Keratinocyte (primary cell): ENCODE measurements around the gene IRF8. TPM values are rescaled to one million over a fixed set of nuclear protein-coding genes. Genes with fewer than 3 reads are reported as not detected.

Source experiments
- DNase-seq: peaks from one replicate; pipeline ENCODE4 v3.0.0-alpha.2; 2011; ENCODE audit warnings: low read depth, missing footprints, low spot score
- FAIRE-seq: peaks from 2 replicates; lab custom pipeline; 2011; peaks lifted over from hg19 to GRCh38; lab: Jason Lieb, UNC
- H2AFZ ChIP-seq: 2 replicates; pipeline ENCODE4 v1.6.0; 2012; ENCODE audit warnings: low read length, control low read depth, inconsistent platforms; ENCODE audit not compliant: control insufficient read depth
- H3K27ac ChIP-seq: 2 replicates; pipeline ENCODE4 v1.5.1; 2011; ENCODE audit warnings: low read length; ENCODE audit not compliant: control insufficient read depth, insufficient read depth
- H3K27me3 ChIP-seq: 3 replicates; pipeline ENCODE4 v1.6.0; 2011; ENCODE audit warnings: low read length; ENCODE audit not compliant: control insufficient read depth, insufficient read depth; ENCODE audit errors: extremely low read depth
- H3K36me3 ChIP-seq, 2 experiments: 2 replicates in 1 of 2; 3 replicates in 1 of 2; pipeline ENCODE4 v1.5.1; 2011; ENCODE audit warnings: low read length in 2 of 2, mild to moderate bottlenecking in 1 of 2; ENCODE audit not compliant: control insufficient read depth in 2 of 2, insufficient read depth in 2 of 2; ENCODE audit errors: extremely low read depth in 1 of 2
- H3K4me1 ChIP-seq: 3 replicates; pipeline ENCODE4 v1.5.1; 2011; ENCODE audit warnings: low read length; ENCODE audit not compliant: control insufficient read depth, insufficient read depth; ENCODE audit errors: extremely low read depth
- H3K4me2 ChIP-seq: 3 replicates; pipeline ENCODE4 v1.6.0; 2011; ENCODE audit warnings: low read depth, low read length; ENCODE audit not compliant: control insufficient read depth, insufficient read depth; ENCODE audit errors: extremely low read depth
- H3K4me3 ChIP-seq, 3 experiments: fragments of 200-600 bp in 1 of 3; sonication (generic) in 1 of 3; 2 replicates in 2 of 3; 3 replicates in 1 of 3; pipeline ENCODE4 v1.5.1; 2011 to 2016; ENCODE audit warnings: low read length in 3 of 3, mild to moderate bottlenecking in 3 of 3, control low read depth in 2 of 3, inconsistent platforms in 1 of 3, low read depth in 1 of 3, mixed read lengths in 1 of 3, mixed run types in 1 of 3, moderate library complexity in 1 of 3; ENCODE audit not compliant: control insufficient read depth in 2 of 3, insufficient read depth in 2 of 3; ENCODE audit errors: extremely low read depth in 1 of 3
- H3K79me2 ChIP-seq: 2 replicates; pipeline ENCODE4 v1.6.0; 2012; ENCODE audit warnings: low read length; ENCODE audit not compliant: control insufficient read depth, insufficient read depth
- H3K9ac ChIP-seq: 3 replicates; pipeline ENCODE4 v1.6.0; 2011; ENCODE audit warnings: low read length; ENCODE audit not compliant: control insufficient read depth, insufficient read depth; ENCODE audit errors: extremely low read depth
- H3K9me1 ChIP-seq: 3 replicates; pipeline ENCODE4 v1.6.0; 2011; ENCODE audit warnings: low read length; ENCODE audit not compliant: control insufficient read depth, insufficient read depth; ENCODE audit errors: extremely low read depth
- H3K9me3 ChIP-seq: 2 replicates; pipeline ENCODE4 v1.5.1; 2012; ENCODE audit warnings: low read depth, low read length; ENCODE audit not compliant: control insufficient read depth
- H4K20me1 ChIP-seq: 3 replicates; pipeline ENCODE4 v1.6.0; 2011; ENCODE audit warnings: low read length; ENCODE audit not compliant: control insufficient read depth, insufficient read depth; ENCODE audit errors: extremely low read depth
- EZH2 ChIP-seq: IDR thresholded peaks from one replicate; pipeline ENCODE4 v1.6.1; 2012; ENCODE audit warnings: inconsistent platforms, mild to moderate bottlenecking, low read length, moderate library complexity
- dilution Hi-C: fragments of 300-500 bp; cut with MboI; formaldehyde crosslinking; loops from one replicate; pipeline ENCODE4 v1.7.0; 2020; ENCODE audit warnings: low sequenced_read_pairs; ENCODE audit not compliant: extremely low pct_ligation_motif_present
- polyA plus RNA-seq, 5 experiments: library from polyadenylated mRNA; depleted of rRNA in 3 of 5; stranded (reverse) in 3 of 5; stranded (forward) in 1 of 5; unstranded in 1 of 5; fragments of >200 nt; gene quantifications; 1 replicate in 1 of 5; 2 replicates in 3 of 5; 3 replicates in 1 of 5; pipeline versions ENCODE4 v1.2.1 to v1.2.3, GENCODE V29; 2011 to 2012; ENCODE audit warnings: missing spikeins in 2 of 5, low read depth in 1 of 5, low replicate concordance in 1 of 5
- TF ChIP-seq, protein P1 (sequence below), 3 experiments: IDR thresholded peaks in 1 of 3; conservative IDR thresholded peaks in 1 of 3; optimal IDR thresholded peaks in 1 of 3; 2 replicates in 2 of 3; 3 replicates in 1 of 3; pipeline versions ENCODE3 to v1.5.1; 2011; ENCODE audit warnings: low read length in 3 of 3, mild to moderate bottlenecking in 3 of 3, moderate library complexity in 2 of 3, control low read depth in 1 of 3, inconsistent platforms in 1 of 3; ENCODE audit not compliant: insufficient read depth in 2 of 3; ENCODE audit errors: extremely low read depth in 1 of 3

IRF8 gene
- polyA plus RNA-seq, 1 donor (not counting 4 experiments of a cell fraction or from before 2014, with no cell fraction given): not detected

DNA sequence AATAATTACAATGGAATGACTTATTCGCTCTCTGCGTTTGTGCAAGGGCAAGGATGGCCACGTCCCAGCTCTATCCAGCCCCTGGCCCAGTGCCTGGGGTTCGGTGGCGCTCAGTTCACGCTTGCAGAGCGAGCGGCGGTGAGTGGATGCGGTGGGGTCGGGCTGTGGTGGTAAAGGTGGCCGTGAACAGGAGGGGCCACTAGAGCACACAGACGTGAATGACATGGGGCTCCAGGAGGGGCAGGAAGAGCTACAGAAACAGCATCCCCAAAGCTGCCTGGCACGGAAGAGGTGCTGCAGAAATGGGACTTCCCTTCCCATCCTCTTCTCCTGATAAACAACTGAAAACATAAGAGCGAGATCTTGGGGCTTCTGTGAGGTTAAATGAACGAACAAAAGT, 28.4 kb downstream of the IRF8 start:
- H3K9me3 ChIP-seq: no peaks in the 10 kb centered on the region
- H3K79me2 ChIP-seq: no peaks in the 10 kb centered on the region
- no peaks in the 10 kb centered on the region for H3K9me1 ChIP-seq
- H3K4me1 ChIP-seq: peaks cover 5% of the 10 kb centered on the region
- no peak overlapping the region for H2AFZ ChIP-seq
- no peak overlapping the region for H3K4me2 ChIP-seq
- DNase-seq (no peak), FAIRE-seq (no peak)
- H3K9ac ChIP-seq: no peak overlapping the region
- dilution Hi-C loops: no loop called here
- TF ChIP-seq EZH2: no peak
- TF ChIP-seq, protein P1, sequence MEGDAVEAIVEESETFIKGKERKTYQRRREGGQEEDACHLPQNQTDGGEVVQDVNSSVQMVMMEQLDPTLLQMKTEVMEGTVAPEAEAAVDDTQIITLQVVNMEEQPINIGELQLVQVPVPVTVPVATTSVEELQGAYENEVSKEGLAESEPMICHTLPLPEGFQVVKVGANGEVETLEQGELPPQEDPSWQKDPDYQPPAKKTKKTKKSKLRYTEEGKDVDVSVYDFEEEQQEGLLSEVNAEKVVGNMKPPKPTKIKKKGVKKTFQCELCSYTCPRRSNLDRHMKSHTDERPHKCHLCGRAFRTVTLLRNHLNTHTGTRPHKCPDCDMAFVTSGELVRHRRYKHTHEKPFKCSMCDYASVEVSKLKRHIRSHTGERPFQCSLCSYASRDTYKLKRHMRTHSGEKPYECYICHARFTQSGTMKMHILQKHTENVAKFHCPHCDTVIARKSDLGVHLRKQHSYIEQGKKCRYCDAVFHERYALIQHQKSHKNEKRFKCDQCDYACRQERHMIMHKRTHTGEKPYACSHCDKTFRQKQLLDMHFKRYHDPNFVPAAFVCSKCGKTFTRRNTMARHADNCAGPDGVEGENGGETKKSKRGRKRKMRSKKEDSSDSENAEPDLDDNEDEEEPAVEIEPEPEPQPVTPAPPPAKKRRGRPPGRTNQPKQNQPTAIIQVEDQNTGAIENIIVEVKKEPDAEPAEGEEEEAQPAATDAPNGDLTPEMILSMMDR (optimal IDR thresholded peaks at IDR 0.05 in 1 of 3, IDR thresholded peaks at IDR 0.05 in 1 of 3, conservative IDR thresholded peaks at IDR 0.05 in 1 of 3; ENCODE audit: extremely low read depth in 1 of 3, insufficient read depth in 2 of 3, low read length in 3 of 3): no peak
- H4K20me1 ChIP-seq: no peaks in the 10 kb centered on the region
- no peak overlapping the region for H3K27ac ChIP-seq
- no peak overlapping the region for H3K4me3 ChIP-seq
- H3K27me3 ChIP-seq: peaks cover 3% of the 10 kb centered on the region
- no peaks in the 10 kb centered on the region for H3K36me3 ChIP-seq

DNA sequence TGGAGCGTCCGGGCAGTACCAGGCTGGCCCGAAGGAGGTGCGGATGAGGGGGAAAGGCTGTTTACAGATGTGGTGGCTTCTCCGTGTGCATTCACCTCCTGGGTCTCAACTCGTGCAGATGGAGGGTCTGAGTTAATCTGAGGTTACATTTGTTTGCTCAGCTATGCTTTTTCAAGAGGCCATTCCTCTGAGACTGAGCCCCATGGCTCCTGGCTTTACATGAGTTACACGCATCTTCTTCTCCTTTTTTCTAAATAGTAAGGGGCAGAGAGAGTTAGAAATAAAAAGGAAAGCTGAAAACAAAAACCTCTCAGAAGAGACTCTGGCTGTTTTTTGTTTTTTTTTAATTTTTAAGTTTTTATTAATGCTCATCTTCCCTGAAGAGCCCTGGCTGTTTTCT, 29.0 kb downstream of the IRF8 start:
- H3K4me2 ChIP-seq: no peak overlapping the region
- no peak for DNase-seq
- no peak overlapping the region for H3K27ac ChIP-seq
- no peak for FAIRE-seq
- no peak overlapping the region for H3K4me3 ChIP-seq
- H3K9me1 ChIP-seq: no peaks in the 10 kb centered on the region
- peaks cover 3% of the 10 kb centered on the region for H3K27me3 ChIP-seq
- no peaks in the 10 kb centered on the region for H4K20me1 ChIP-seq
- no peaks in the 10 kb centered on the region for H3K36me3 ChIP-seq
- TF ChIP-seq, protein P1 (optimal IDR thresholded peaks at IDR 0.05 in 1 of 3, IDR thresholded peaks at IDR 0.05 in 1 of 3, conservative IDR thresholded peaks at IDR 0.05 in 1 of 3; ENCODE audit: extremely low read depth in 1 of 3, insufficient read depth in 2 of 3, low read length in 3 of 3): no peak
- no peak for TF ChIP-seq EZH2
- no peaks in the 10 kb centered on the region for H3K79me2 ChIP-seq
- H2AFZ ChIP-seq: no peak overlapping the region
- dilution Hi-C loops: no loop called here
- no peaks in the 10 kb centered on the region for H3K9me3 ChIP-seq
- H3K4me1 ChIP-seq: peaks cover 5% of the 10 kb centered on the region
- H3K9ac ChIP-seq: no peak overlapping the region
